GM19467 (cell line): ENCODE data around the gene ATG9B.

Experiments used
- ATAC-seq: cut with Tn5 transposase; IDR thresholded peaks from one replicate; pipeline ENCODE4 v1.9.1; 2021; ENCODE audit warnings: mild to moderate bottlenecking, moderate library complexity; ENCODE audit not compliant: unreplicated experiment

The ATG9B gene

GRCh38 chr7:151001546-151001945, 22.7 kb downstream of the ATG9B start:
- no peak for ATAC-seq

GRCh38 chr7:151000897-151001495, 23.3 kb downstream of the ATG9B start:
- no peak for ATAC-seq

GRCh38 chr7:150999497-151000230, 24.6 kb downstream of the ATG9B start:
- ATAC-seq = no peak

DNA sequence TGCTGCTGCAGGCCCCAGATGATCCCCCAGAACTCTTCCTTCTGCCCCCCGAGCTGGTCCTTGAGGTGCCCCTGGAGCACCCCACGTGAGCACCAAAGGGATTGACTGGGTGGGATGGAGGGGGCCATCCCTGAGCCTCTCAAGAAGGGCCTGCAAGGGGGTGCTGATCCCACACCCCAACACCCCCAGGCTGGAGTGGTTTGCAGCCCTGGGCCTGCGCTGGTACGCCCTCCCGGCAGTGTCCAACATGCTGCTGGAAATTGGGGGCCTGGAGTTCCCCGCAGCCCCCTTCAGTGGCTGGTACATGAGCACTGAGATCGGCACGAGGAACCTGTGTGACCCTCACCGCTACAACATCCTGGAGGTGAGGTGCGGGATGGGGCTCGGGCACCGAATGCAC, 25.3 kb downstream of the ATG9B start:
- ATAC-seq = no peak

DNA sequence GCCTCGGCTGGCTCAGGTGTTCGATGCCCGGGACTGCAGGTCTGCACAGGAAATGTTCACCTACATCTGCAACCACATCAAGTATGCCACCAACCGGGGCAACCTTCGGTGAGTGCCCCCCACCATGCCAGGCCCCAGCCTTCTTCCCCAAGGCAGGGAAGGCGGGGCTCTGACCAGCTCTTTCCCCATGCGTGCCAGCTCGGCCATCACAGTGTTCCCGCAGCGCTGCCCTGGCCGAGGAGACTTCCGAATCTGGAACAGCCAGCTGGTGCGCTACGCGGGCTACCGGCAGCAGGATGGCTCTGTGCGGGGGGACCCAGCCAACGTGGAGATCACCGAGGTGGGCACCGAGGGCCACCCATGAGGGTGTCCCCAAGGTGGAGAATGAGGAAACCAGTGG, 26.0 kb downstream of the ATG9B start:
- ATAC-seq = no peak

DNA sequence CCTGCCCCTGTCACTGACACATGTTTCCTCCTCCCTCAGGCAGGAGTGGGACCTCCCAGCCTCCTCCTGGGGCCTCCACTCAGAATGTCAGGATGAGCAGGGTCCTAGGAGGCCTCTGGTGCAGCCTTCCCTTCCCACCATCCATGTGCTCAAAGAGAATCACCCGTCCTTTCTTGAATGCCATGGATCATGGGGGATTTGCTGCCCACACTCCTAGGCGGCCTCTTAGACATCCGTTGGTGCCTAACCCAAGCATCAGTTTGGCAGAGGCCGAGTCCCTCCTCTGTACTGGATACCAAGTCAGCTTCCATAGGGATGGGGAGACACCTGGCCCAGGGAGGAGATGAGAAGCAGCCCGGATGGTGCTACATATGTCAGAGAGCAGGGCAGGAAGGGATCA, 26.5 kb downstream of the ATG9B start:
- no peak for ATAC-seq

- ATAC-seq = no peak
These were observed 27.2 kb downstream of the ATG9B start for GRCh38 chr7:150997075-150997511.

GRCh38 chr7:150996376-150997074, 27.8 kb downstream of the ATG9B start:
- ATAC-seq = no peak

GRCh38 chr7:150994838-150995510, 29.3 kb downstream of the ATG9B start:
- no peak for ATAC-seq

- ATAC-seq = no peak
These were observed 30.0 kb downstream of the ATG9B start for GRCh38 chr7:150994141-150994837.

DNA sequence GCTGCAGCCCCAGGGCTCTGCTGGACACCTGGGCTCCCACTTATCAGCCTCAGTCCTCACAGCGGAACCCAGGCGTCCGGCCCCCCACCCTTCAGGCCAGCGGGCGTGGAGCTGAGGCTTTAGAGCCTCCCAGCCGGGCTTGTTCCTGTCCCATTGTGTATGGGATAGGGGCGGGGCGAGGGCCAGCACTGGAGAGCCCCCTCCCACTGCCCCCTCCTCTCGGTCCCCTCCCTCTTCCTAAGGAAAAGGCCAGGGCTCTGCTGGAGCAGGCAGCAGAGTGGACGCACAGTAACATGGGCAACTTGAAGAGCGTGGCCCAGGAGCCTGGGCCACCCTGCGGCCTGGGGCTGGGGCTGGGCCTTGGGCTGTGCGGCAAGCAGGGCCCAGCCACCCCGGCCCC, 30.8 kb downstream of the ATG9B start:
- no peak for ATAC-seq

- ATAC-seq = peak; percentile 55
These were observed 31.4 kb downstream of the ATG9B start for GRCh38 chr7:150992833-150993302.

GRCh38 chr7:150992051-150992640, 32.1 kb downstream of the ATG9B start:
- no peak for ATAC-seq

DNA sequence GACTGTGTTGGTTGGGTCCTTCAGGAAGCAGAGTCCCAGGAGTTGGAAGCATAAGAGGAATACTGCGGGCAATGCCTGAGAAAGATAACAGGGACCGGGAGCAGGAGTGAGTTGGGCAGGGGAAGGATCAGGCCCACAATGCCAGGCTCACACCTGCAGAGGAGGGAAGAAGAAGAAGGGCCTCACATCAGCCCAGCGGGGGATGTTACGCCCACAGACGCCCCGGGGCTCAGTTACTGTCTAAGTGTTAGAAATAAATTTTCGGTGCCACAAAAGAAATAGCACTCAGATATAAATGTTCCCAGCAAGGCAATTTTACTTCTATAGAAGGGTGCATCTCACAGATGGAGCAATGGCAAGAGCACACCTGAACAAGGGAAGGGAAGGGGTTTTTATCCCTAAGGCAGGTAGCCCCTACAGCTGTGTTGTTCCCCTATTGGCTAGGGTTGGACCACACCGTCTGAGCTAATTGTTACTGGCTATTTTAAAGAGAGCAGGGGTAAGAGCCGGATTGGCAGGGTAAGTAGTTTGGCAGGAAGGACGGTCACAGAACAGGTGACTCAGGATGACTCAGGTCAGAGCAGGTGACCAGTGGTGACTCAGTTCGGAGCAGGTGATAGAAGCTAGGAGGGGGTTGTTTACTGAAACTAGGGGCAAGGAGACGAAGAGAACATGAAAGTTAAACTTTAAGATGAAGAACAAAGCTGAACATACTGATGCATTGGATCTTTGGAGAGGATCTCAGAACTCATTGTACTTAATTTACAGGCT, 33.7 kb downstream of the ATG9B start, which contains the start of gene NOS3:
Gene NOS3 (plus strand): TSS at position 602 of the 771 bp plus-strand sequence. CDS start 2,787 bp downstream, outside the sequence.
- no peak for ATAC-seq

DNA sequence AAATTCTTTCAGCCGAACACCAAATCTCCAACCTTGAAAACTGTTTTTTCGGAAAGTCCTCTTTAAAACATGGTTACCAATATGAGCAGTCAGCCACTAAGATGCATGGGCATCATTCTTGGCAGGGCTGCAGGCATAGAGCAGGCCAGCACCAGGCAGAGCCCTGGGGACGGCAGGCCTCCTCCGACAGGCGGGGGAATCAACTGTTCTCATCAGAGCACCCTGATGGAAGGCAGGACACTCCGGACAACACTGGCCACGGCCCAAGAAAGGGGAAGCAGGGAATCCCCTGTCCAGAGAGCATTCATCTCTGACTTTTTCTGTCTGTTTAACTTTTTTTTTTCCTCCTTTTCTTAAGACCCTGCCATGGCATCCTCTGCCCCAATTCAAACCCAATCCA, 34.8 kb downstream of the ATG9B start:
- ATAC-seq = no peak

GRCh38 chr7:150988230-150989226, 35.8 kb downstream of the ATG9B start:
- ATAC-seq = no peak

DNA sequence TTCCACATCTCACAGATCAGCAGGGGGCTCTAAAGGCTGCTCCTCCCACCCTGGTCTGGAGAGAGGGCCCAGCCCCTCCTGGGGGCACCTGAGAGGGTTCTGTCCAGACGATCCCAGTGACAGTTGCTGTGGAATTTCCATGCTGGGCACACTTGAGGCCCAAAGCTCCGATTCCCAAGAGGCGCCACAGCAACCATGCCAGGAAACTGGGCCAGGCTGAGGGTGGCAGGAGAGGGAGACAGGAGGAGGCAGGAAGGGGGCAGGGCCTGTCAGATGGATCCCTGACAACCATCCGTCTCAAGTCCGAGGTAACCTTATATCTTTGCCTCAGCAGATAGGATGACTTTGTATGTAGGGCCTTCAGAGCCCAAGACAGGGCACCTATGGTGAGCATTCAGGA, 37.7 kb downstream of the ATG9B start:
- no peak for ATAC-seq

- ATAC-seq = no peak
These were observed 38.2 kb downstream of the ATG9B start for GRCh38 chr7:150986099-150986512.
